HepG2 (cell line): Measurements from ENCODE around the gene SNX15. TPM values are rescaled to one million over a fixed set of nuclear protein-coding genes. Genes with fewer than 3 reads are reported as not detected.

Experiments used
- CCDC6 ChIP-seq: sonication (generic); formaldehyde crosslinking; IDR thresholded peaks from 2 replicates; pipeline ENCODE4 v1.8.1; 2022; ENCODE audit warnings: mild to moderate bottlenecking, missing genetic modification reagents, moderate library complexity
- ETS1 ChIP-seq: sonication (generic); formaldehyde crosslinking; IDR thresholded peaks from 2 replicates; pipeline ENCODE4 v1.4.0; 2020; ENCODE audit warnings: missing genetic modification reagents
- FIP1L1 ChIP-seq: fragments of 200-400 bp; formaldehyde crosslinking; IDR thresholded peaks from 2 replicates; pipeline ENCODE4 v1.6.1; 2018; ENCODE audit warnings: low read depth, mild to moderate bottlenecking, low read length, moderate library complexity, borderline replicate concordance; ENCODE audit not compliant: insufficient read depth
- FUBP1 ChIP-seq: sonication (generic); formaldehyde crosslinking; IDR thresholded peaks from 2 replicates; pipeline ENCODE4 v1.5.1; 2020; ENCODE audit warnings: missing genetic modification reagents, mild to moderate bottlenecking, borderline replicate concordance
- HMG20A ChIP-seq: IDR thresholded peaks from 2 replicates; pipeline ENCODE4 v1.6.1; 2016; ENCODE audit warnings: borderline replicate concordance
- HMGXB4 ChIP-seq, 2 experiments: sonication (generic) in 1 of 2; formaldehyde crosslinking in 1 of 2; IDR thresholded peaks; 2 replicates each; pipeline versions ENCODE4 v1.4.0 to v1.6.1; 2018 to 2020; ENCODE audit warnings: missing genetic modification reagents in 2 of 2, borderline replicate concordance in 1 of 2, low read depth in 1 of 2, mild to moderate bottlenecking in 1 of 2, missing biosample characterization in 1 of 2
- HOXA7 ChIP-seq: sonication (generic); formaldehyde crosslinking; IDR thresholded peaks from 2 replicates; pipeline ENCODE4 v1.8.1; 2022; ENCODE audit warnings: mild to moderate bottlenecking, missing genetic modification reagents, moderate library complexity
- IKZF5 ChIP-seq: IDR thresholded peaks from 2 replicates; pipeline ENCODE4 v1.6.1; 2018; ENCODE audit warnings: missing genetic modification reagents, mild to moderate bottlenecking, missing compliant biosample characterization
- RELA ChIP-seq: sonication (generic); formaldehyde crosslinking; IDR thresholded peaks from 2 replicates; pipeline ENCODE4 v1.4.0; 2020; ENCODE audit warnings: missing genetic modification reagents
- TIGD3 ChIP-seq: sonication (generic); formaldehyde crosslinking; IDR thresholded peaks from 2 replicates; pipeline ENCODE4 v1.5.1; 2020; ENCODE audit warnings: mild to moderate bottlenecking, missing genetic modification reagents, borderline replicate concordance
- ZBED4 ChIP-seq: sonication (generic); formaldehyde crosslinking; IDR thresholded peaks from 2 replicates; pipeline ENCODE4 v1.4.0; 2020; ENCODE audit warnings: missing genetic modification reagents, borderline replicate concordance
- ZNF207 ChIP-seq: fragments of 450-650 bp; IDR thresholded peaks from 2 replicates; pipeline ENCODE4 v1.6.1; 2016; ENCODE audit warnings: antibody characterized with exemption, borderline replicate concordance
- ZNF75D ChIP-seq: sonication (generic); formaldehyde crosslinking; IDR thresholded peaks from 2 replicates; pipeline ENCODE4 v1.8.1; 2023; ENCODE audit warnings: missing genetic modification reagents, mild to moderate bottlenecking, borderline replicate concordance
- ZNF850 ChIP-seq: sonication (generic); formaldehyde crosslinking; conservative IDR thresholded peaks from 2 replicates; pipeline ENCODE4 v1.9.0; 2021; ENCODE audit warnings: mild to moderate bottlenecking, missing genetic modification reagents
- polyA plus RNA-seq, 8 experiments: library from polyadenylated mRNA; depleted of rRNA in 3 of 8; stranded (reverse) in 7 of 8; unstranded in 1 of 8; fragments of >200 nt; fragmentation: Illumina TruSeq in 4 of 8; extraction: Trizol in 4 of 8; gene quantifications; 2 replicates each; pipeline versions ENCODE4 v1.2.1 to v1.2.3, GENCODE V29; 2011 to 2016; ENCODE audit warnings: low read depth in 4 of 8, missing spikeins in 1 of 8, mixed read lengths in 1 of 8; ENCODE audit not compliant: insufficient read depth in 1 of 8
- total RNA-seq, 5 experiments: library from RNA; depleted of rRNA; stranded (reverse); fragments of >200 nt; fragmentation: Illumina TruSeq; extraction: Trizol; gene quantifications; 2 replicates each; pipeline ENCODE4 v1.2.3, GENCODE V29; 2016; ENCODE audit warnings: low read depth in 1 of 5

SNX15 gene
- total and polyA plus RNA-seq, 2 of the 13 experiments (the other 11 are each of a cell fraction or from before 2014, with no cell fraction given), result 19.1 to 22.6 TPM

GRCh38 chr11:65013888-65014725 is 13.1 kb upstream of the SNX15 start, which contains the start of gene ARL2 (continued):
- TF ChIP-seq FUBP1 (no peak), ZNF207 (no peak), HMGXB4 (CRISPR knock-in tag; IDR thresholded peaks at IDR 0.05; ENCODE audit: borderline replicate concordance in 1 of 2, low read depth in 1 of 2) (peak; percentile 92 to 96), ZNF75D (no peak), TIGD3 (no peak), HMG20A (no peak), ZBED4 (peak; percentile 55; the same call in 1 of the 2 replicates), FIP1L1 (0 out of 2 replicates have a peak, but pooled peaks have one; percentile 5), CCDC6 (CRISPR knock-in tag) (peak; percentile 81), IKZF5 (CRISPR knock-in tag) (no peak), ETS1 (CRISPR knock-in tag) (no peak; the same call in 1 of the 2 replicates), HOXA7 (no peak), ZNF850 (CRISPR knock-in tag) (no peak), RELA (CRISPR knock-in tag) (no peak)
